Mesendoderm (in vitro differentiated cells): ENCODE data around the gene LSM4.
"Not testable (repeated sequence)": the region's sequence is repeated elsewhere in the genome, so short reads cannot be mapped to it uniquely, and the experiment has no call there.

Experiments
- DNase-seq: peaks from one replicate; pipeline ENCODE4 v3.0.0; 2013
- H2AK5ac ChIP-seq: 2 replicates; pipeline ENCODE4 v1.6.1; 2013; ENCODE audit warnings: low read length, inconsistent platforms
- H2BK120ac ChIP-seq: 2 replicates; pipeline ENCODE4 v1.6.1; 2013; ENCODE audit warnings: low read depth, mild to moderate bottlenecking, low read length, moderate library complexity, mixed read lengths
- H2BK15ac ChIP-seq: replicated peaks from 2 replicates; pipeline ENCODE4 v1.6.1; 2013; ENCODE audit warnings: low read depth, mild to moderate bottlenecking, moderate library complexity
- H2BK5ac ChIP-seq: 2 replicates; pipeline ENCODE4 v1.6.1; 2013; ENCODE audit warnings: low read length, inconsistent platforms
- H3K18ac ChIP-seq: 2 replicates; pipeline ENCODE4 v1.6.1; 2013; ENCODE audit warnings: mild to moderate bottlenecking, low read length, mixed read lengths
- H3K23ac ChIP-seq: one replicate; pipeline ENCODE4 v1.6.1; 2013; ENCODE audit warnings: low read length
- H3K27ac ChIP-seq: 2 replicates; pipeline ENCODE4 v1.5.1; 2013; ENCODE audit warnings: low read depth, mild to moderate bottlenecking, inconsistent platforms, low read length, moderate library complexity
- H3K27me3 ChIP-seq: 2 replicates; pipeline ENCODE4 v1.6.1; 2013; ENCODE audit warnings: low read length, control low read depth, mild to moderate bottlenecking, inconsistent platforms; ENCODE audit not compliant: insufficient read depth, poor library complexity
- H3K36me3 ChIP-seq: 2 replicates; pipeline ENCODE4 v1.6.1; 2013; ENCODE audit warnings: low read length, inconsistent platforms; ENCODE audit not compliant: control insufficient read depth, insufficient read depth
- H3K4ac ChIP-seq: one replicate; pipeline ENCODE4 v1.6.1; 2013; ENCODE audit warnings: low read depth, mild to moderate bottlenecking, low read length, moderate library complexity
- H3K4me1 ChIP-seq: 2 replicates; pipeline ENCODE4 v1.6.1; 2013; ENCODE audit warnings: low read depth, low read length, inconsistent platforms; ENCODE audit not compliant: control insufficient read depth
- H3K4me2 ChIP-seq: 2 replicates; pipeline ENCODE4 v1.6.1; 2013; ENCODE audit warnings: low read length
- H3K4me3 ChIP-seq: 2 replicates; pipeline ENCODE4 v1.5.1; 2013; ENCODE audit warnings: mild to moderate bottlenecking, low read length
- H3K56ac ChIP-seq: one replicate; pipeline ENCODE4 v1.6.1; 2013; ENCODE audit warnings: low read length
- H3K79me1 ChIP-seq: 2 replicates; pipeline ENCODE4 v1.6.1; 2013; ENCODE audit warnings: low read length, inconsistent platforms
- H3K79me2 ChIP-seq: 2 replicates; pipeline ENCODE4 v1.6.1; 2013; ENCODE audit warnings: mild to moderate bottlenecking, low read length; ENCODE audit not compliant: control insufficient read depth, insufficient read depth
- H3K9ac ChIP-seq: 2 replicates; pipeline ENCODE4 v1.6.1; 2013; ENCODE audit warnings: low read length, inconsistent platforms
- H4K5ac ChIP-seq: one replicate; pipeline ENCODE4 v1.6.1; 2013; ENCODE audit warnings: low read length
- H4K8ac ChIP-seq: one replicate; pipeline ENCODE4 v1.6.1; 2013; ENCODE audit warnings: low read depth, mild to moderate bottlenecking, control low read depth, low read length, moderate library complexity
- WGBS: extraction: QIAGEN DNeasy Blood & Tissue Kit; methylation state at CpG from one replicate; pipeline ENCODE4 v1.1.7; 2013; ENCODE audit warnings: low lambda C conversion rate, missing lambda C conversion rate; ENCODE audit not compliant: insufficient coverage; ENCODE audit errors: extremely low coverage; 5-methylcytosine and 5-hydroxymethylcytosine counted together

The LSM4 gene

DNA sequence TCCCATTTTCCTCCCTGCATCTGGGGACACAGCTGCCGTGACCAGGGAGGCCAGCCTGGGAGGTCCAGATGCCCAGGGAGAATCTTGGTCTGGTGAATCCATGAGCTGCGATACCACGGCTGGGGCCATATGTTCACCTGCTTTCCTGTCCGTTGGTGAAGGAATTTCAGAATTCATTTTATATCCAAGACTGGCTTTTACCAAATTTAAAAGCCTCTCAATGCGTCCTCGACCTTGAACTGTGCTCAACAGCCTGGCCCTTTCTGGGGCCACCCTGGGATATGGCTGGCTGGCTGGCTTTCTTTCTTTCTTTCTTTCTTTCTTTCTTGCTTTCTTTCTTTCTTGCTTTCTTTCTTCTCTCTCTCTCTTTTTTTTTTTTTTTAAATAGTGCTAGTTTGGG lies 40.9 kb upstream of the LSM4 start:
- no peak for DNase-seq
- Histone ChIP-seq H3K23ac (no peak overlapping the region), H3K4me2 (no peak overlapping the region), H2BK15ac (no peak overlapping the region), H3K79me1 (no peaks in the 10 kb centered on the region), H4K5ac (no peak overlapping the region), H3K56ac (peak overlapping the region; percentile 42), H3K4me1 (peaks cover 4% of the 10 kb centered on the region), H2BK5ac (peak overlapping the region; percentile 50), H3K27ac (peak overlapping the region; percentile 54), H2BK120ac (peak overlapping the region; percentile 47), H3K27me3 (no peaks in the 10 kb centered on the region), H2AK5ac (peak overlapping the region; percentile 38), H3K18ac (peak overlapping the region; percentile 82), H3K4me3 (no peak overlapping the region), H4K8ac (no peak overlapping the region), H3K4ac (peak overlapping the region; percentile 41), H3K79me2 (no peaks in the 10 kb centered on the region), H3K9ac (no peak overlapping the region), H3K36me3 (no peaks in the 10 kb centered on the region)
- no CpG with 5 or more reads among the region's 6 CpGs for WGBS

DNA sequence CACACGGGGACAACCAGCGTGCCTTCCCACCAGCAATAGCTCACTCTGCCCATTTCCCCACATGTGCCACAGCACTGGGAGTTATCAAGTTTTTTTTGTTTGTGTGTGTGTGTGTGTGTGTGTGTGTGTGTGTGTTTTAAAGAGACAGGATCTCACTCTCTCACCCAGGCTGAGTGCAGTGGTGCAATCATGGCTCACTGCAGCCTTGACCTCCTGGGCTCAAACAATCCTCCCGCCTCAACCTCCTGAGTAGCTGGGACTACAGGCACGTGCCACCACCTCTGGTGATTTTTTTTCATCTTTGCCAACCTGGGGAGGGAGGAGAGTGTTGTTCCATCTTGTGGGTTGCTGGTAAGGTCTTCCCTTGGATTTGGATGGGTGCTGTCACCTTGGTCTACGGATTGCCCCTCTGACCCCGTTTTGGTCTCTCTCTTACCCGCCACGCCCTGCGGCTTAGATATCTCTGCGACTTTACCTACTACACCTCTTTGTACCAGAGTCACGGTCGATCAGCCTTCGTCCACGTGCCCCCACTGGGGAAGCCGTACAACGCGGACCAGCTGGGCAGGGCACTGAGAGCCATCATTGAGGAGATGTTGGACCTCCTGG lies 40.2 kb upstream of the LSM4 start:
- no peaks in the 10 kb centered on the region for H3K79me1 ChIP-seq
- DNase-seq: no peak
- no peak overlapping the region for H2BK15ac ChIP-seq
- H4K5ac ChIP-seq: no peak overlapping the region
- H3K4me1 ChIP-seq: peaks cover 4% of the 10 kb centered on the region
- peak overlapping the region; percentile 6 for H2BK120ac ChIP-seq
- peak overlapping the region; percentile 41 for H2BK5ac ChIP-seq
- H3K4ac ChIP-seq: peak overlapping the region; percentile 41
- peak overlapping the region; percentile 49 for H3K56ac ChIP-seq
- H4K8ac ChIP-seq: no peak overlapping the region
- no peaks in the 10 kb centered on the region for H3K36me3 ChIP-seq
- H3K27me3 ChIP-seq: no peaks in the 10 kb centered on the region
- no peaks in the 10 kb centered on the region for H3K79me2 ChIP-seq
- no peak overlapping the region for H3K4me2 ChIP-seq
- H3K18ac ChIP-seq: peak overlapping the region; percentile 82
- WGBS: no CpG with 5 or more reads among the region's 17 CpGs
- no peak overlapping the region for H3K4me3 ChIP-seq
- no peak overlapping the region for H3K9ac ChIP-seq
- H3K23ac ChIP-seq: no peak overlapping the region
- peak overlapping the region; percentile 20 for H3K27ac ChIP-seq
- H2AK5ac ChIP-seq: peak overlapping the region; percentile 88

DNA sequence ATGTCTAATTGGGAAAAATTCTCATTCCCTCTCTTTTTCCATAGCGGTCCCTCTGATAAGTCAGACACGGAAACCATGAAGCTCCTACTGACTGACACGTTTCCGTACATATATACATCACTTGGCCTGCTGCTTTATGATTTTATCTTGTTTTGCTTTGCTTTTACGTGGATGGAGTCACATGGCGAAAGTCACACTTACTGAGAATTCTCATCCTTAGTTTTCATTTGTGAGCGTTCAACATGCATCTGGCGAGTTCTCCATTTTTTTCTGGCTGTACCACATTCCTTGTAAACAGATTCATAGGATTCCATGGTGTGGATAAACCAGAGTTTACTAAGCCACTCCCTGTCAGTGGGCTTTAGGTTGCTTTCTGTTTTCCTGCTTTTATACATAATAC lies 38.8 kb upstream of the LSM4 start:
- H3K23ac ChIP-seq: no peak overlapping the region
- no peak overlapping the region for H3K4ac ChIP-seq
- no peaks in the 10 kb centered on the region for H3K36me3 ChIP-seq
- no peak overlapping the region for H4K8ac ChIP-seq
- no peak overlapping the region for H4K5ac ChIP-seq
- H3K79me1 ChIP-seq: no peaks in the 10 kb centered on the region
- no CpG with 5 or more reads among the region's 8 CpGs for WGBS
- no peak overlapping the region for H2BK15ac ChIP-seq
- H2AK5ac ChIP-seq: no peak overlapping the region
- H3K79me2 ChIP-seq: no peaks in the 10 kb centered on the region
- H3K18ac ChIP-seq: no peak overlapping the region
- H3K4me2 ChIP-seq: no peak overlapping the region
- no peak for DNase-seq
- H3K56ac ChIP-seq: no peak overlapping the region
- no peak overlapping the region for H3K27ac ChIP-seq
- H2BK120ac ChIP-seq: no peak overlapping the region
- peaks cover 4% of the 10 kb centered on the region for H3K4me1 ChIP-seq
- no peak overlapping the region for H2BK5ac ChIP-seq
- no peaks in the 10 kb centered on the region for H3K27me3 ChIP-seq
- no peak overlapping the region for H3K4me3 ChIP-seq
- H3K9ac ChIP-seq: no peak overlapping the region

DNA sequence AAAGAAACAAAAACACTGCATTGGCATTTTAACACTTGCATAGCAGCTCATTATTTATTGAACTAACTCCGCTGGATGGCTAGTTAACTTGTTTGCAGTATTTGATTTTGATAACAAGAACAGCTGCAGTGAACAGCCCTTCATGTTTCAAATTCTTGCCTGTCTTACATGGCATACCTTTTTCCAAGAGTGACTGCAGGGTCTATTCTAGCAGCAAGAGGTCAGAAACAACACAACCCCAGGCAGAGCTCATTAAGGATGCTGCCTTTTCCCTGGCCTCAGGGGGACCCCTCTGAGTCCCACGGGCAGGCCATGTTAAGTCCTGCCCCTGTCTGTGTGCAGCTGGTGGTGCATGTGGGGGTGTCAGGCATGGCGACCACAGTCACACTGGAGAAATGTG lies 34.2 kb upstream of the LSM4 start:
- Histone ChIP-seq H3K56ac (no peak overlapping the region), H3K9ac (no peak overlapping the region), H3K4me2 (no peak overlapping the region), H4K8ac (no peak overlapping the region), H3K27ac (no peak overlapping the region), H3K4ac (no peak overlapping the region), H3K4me1 (no peaks in the 10 kb centered on the region), H2BK15ac (no peak overlapping the region), H2BK120ac (no peak overlapping the region), H3K36me3 (no peaks in the 10 kb centered on the region), H3K27me3 (no peaks in the 10 kb centered on the region), H4K5ac (no peak overlapping the region), H3K23ac (no peak overlapping the region), H3K79me2 (no peaks in the 10 kb centered on the region), H3K18ac (no peak overlapping the region), H3K79me1 (no peaks in the 10 kb centered on the region), H2AK5ac (no peak overlapping the region), H3K4me3 (no peak overlapping the region), H2BK5ac (no peak overlapping the region)
- no CpG with 5 or more reads among the region's 3 CpGs for WGBS
- DNase-seq: no peak

DNA sequence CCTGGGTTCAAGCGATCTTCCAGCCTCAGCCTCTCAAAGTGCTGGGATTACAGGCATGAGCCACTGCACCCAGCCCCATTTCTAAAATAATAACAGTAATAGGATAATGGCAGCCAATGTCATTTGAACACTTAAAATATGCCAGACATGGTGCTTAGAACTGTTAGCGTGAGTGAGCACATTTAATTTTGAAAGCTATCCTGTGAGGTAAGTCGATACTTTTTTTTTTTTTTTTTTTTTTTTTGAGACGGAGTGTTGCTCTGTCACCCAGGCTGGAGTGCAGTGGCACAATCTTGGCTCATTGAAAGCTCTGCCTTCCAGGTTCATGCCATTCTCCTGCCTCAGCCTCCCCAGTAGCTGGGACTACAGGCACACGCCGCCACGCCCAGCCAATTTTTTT lies 31.9 kb upstream of the LSM4 start:
- not testable (repeated sequence) for H3K56ac ChIP-seq, H4K8ac ChIP-seq, H3K23ac ChIP-seq, H3K4ac ChIP-seq, H2BK120ac ChIP-seq, H3K27me3 ChIP-seq, H3K36me3 ChIP-seq, H2AK5ac ChIP-seq, DNase-seq, H3K9ac ChIP-seq, H2BK15ac ChIP-seq, H3K4me2 ChIP-seq, H4K5ac ChIP-seq, H3K27ac ChIP-seq, H3K4me1 ChIP-seq, H3K79me1 ChIP-seq, H2BK5ac ChIP-seq, H3K79me2 ChIP-seq, H3K18ac ChIP-seq, H3K4me3 ChIP-seq
- WGBS: no CpG with 5 or more reads among the region's 7 CpGs

DNA sequence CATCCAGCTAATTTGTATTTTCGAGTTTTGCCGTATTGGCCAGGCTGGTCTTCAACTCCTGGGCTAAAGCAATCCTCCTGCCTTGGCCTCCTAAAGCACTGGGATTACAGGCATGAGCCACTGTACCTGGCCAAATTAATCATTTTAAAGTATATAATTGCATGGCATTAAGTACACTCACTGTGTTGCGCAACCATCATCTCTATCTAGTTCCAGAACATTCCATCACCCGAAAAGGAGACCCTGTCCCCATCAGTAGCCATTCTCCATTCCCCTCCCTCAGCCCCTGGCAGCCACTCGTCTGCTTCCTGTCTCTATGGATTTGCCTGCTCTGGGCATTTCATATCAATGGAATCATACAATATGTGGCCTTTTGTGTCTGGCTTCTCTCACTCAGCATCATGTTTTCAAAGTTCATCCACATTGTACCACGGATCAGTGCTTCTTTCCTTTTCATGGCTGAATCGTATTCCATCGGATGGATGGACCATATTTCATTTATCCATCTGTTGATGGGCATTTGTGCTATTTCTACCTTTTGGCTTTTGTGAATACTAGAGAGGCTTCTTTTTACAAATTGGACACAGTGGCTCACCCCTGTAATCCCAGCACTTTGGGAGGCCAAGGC lies 30.6 kb upstream of the LSM4 start:
- H3K79me2 ChIP-seq: no peaks in the 10 kb centered on the region
- H4K5ac ChIP-seq: no peak overlapping the region
- H3K4me2 ChIP-seq: no peak overlapping the region
- no peaks in the 10 kb centered on the region for H3K4me1 ChIP-seq
- H2BK120ac ChIP-seq: no peak overlapping the region
- no peak overlapping the region for H3K4me3 ChIP-seq
- no peak overlapping the region for H3K27ac ChIP-seq
- no peak overlapping the region for H3K9ac ChIP-seq
- no peaks in the 10 kb centered on the region for H3K27me3 ChIP-seq
- H3K4ac ChIP-seq: no peak overlapping the region
- H3K56ac ChIP-seq: no peak overlapping the region
- no peak overlapping the region for H2BK15ac ChIP-seq
- no peak overlapping the region for H3K18ac ChIP-seq
- H2AK5ac ChIP-seq: no peak overlapping the region
- H3K79me1 ChIP-seq: no peaks in the 10 kb centered on the region
- DNase-seq: no peak
- no peak overlapping the region for H3K23ac ChIP-seq
- H4K8ac ChIP-seq: no peak overlapping the region
- whole genome bisulfite sequencing: no CpG with 5 or more reads among the region's 8 CpGs
- no peak overlapping the region for H2BK5ac ChIP-seq
- peaks cover 1% of the 10 kb centered on the region for H3K36me3 ChIP-seq
